ENCODE results near the gene TRAPPC2L. TPM values are rescaled to one million over a fixed set of nuclear protein-coding genes. Genes with fewer than 3 reads are reported as not detected.

The TRAPPC2L gene
- total RNA-seq, 1 donor: 43.1 TPM

DNA sequence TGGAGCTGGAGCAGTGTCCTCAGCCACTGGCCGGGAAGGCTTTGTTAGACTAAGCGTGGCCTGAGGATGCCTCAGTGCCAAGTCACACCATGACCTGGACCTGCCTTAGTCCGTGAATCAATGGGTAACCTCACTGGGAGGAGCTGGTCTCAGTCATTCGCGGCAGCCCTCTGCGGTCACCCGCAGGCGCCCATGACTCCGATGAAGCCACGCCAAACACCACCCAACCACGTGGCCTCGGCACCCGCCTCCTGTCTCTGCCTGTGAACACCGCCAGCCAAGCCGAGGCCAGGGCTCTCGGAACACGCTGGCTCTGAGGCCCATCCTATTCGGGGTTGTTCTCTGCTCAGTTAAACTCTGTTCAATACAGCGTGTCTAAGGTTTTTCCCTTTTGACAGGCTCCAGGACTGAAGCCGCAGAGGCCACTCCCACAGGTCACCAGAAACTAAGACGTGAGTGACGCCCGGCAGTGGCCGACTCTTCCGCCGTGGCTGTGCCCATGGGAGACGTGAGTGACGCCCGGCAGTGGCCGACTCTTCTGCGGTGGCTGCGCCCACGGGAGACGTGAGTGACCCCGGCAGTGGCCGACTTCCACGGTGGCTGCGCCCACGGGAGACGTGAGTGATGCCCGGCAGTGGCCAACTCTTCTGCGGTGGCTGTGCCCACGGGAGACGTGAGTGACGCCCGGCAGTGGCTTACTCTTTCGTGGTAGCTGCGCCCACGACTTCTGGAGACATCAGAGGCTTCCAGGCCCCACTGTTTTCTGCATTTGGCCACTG lies 26.4 kb downstream of the TRAPPC2L start:
- Histone ChIP-seq H2AFZ (ENCODE audit: low read length) (no peak overlapping the region), H3K27me3 (ENCODE audit: insufficient read depth, low read length) (peaks cover 13% of the 10 kb centered on the region), H3K36me3 (ENCODE audit: insufficient read depth, low read length) (no peaks in the 10 kb centered on the region), H3K4me3 (ENCODE audit: insufficient read depth, low read length) (no peak overlapping the region), H3K4me1 (ENCODE audit: insufficient read depth, low read length) (no peaks in the 10 kb centered on the region), H3K79me2 (ENCODE audit: insufficient read depth, low read length) (no peaks in the 10 kb centered on the region), H4K20me1 (ENCODE audit: insufficient read depth, low read length) (no peaks in the 10 kb centered on the region), H3K4me2 (ENCODE audit: insufficient read depth, low read length) (no peak overlapping the region), H3K27ac (ENCODE audit: low read depth, low read length) (no peak overlapping the region), H3K9me3 (ENCODE audit: low read depth, low read length) (no peaks in the 10 kb centered on the region)
- DNase-seq (ENCODE audit: insufficient read length, low spot score, missing footprints): no peak
- TF ChIP-seq, protein P1, sequence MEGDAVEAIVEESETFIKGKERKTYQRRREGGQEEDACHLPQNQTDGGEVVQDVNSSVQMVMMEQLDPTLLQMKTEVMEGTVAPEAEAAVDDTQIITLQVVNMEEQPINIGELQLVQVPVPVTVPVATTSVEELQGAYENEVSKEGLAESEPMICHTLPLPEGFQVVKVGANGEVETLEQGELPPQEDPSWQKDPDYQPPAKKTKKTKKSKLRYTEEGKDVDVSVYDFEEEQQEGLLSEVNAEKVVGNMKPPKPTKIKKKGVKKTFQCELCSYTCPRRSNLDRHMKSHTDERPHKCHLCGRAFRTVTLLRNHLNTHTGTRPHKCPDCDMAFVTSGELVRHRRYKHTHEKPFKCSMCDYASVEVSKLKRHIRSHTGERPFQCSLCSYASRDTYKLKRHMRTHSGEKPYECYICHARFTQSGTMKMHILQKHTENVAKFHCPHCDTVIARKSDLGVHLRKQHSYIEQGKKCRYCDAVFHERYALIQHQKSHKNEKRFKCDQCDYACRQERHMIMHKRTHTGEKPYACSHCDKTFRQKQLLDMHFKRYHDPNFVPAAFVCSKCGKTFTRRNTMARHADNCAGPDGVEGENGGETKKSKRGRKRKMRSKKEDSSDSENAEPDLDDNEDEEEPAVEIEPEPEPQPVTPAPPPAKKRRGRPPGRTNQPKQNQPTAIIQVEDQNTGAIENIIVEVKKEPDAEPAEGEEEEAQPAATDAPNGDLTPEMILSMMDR (IDR thresholded peaks at IDR 0.05; ENCODE audit: extremely low read depth, low read depth, low read length): no peak

DNA sequence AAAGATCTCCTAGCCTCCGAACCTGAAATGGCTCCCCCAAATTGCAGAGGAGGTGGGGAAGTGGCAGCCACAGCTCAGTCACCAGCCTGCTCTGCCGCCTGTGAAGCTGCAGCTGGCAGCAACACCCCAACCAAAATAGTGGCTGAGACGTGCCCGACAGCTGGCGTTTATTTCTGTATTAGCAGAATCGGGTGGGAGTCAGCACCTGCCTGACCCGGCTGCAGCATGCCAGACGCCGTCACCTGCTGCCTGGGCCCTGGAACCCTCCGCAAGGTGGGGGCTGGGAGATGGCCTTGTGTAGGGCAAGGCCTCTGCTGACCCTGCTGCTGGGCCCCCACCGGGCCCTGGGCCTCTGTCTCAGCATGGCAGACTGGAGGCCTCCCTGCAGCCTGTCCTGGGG lies 27.0 kb downstream of the TRAPPC2L start:
- H3K27ac ChIP-seq (ENCODE audit: low read depth, low read length): no peak overlapping the region
- no peaks in the 10 kb centered on the region for H3K79me2 ChIP-seq (ENCODE audit: insufficient read depth, low read length)
- no peak for DNase-seq (ENCODE audit: insufficient read length, low spot score, missing footprints)
- H3K36me3 ChIP-seq (ENCODE audit: insufficient read depth, low read length): no peaks in the 10 kb centered on the region
- H3K4me2 ChIP-seq (ENCODE audit: insufficient read depth, low read length): no peak overlapping the region
- no peak overlapping the region for H3K4me3 ChIP-seq (ENCODE audit: insufficient read depth, low read length)
- TF ChIP-seq, protein P1 (IDR thresholded peaks at IDR 0.05; ENCODE audit: extremely low read depth, low read depth, low read length): no peak
- peaks cover 13% of the 10 kb centered on the region for H3K27me3 ChIP-seq (ENCODE audit: insufficient read depth, low read length)
- H3K9me3 ChIP-seq (ENCODE audit: low read depth, low read length): no peaks in the 10 kb centered on the region
- no peaks in the 10 kb centered on the region for H3K4me1 ChIP-seq (ENCODE audit: insufficient read depth, low read length)
- no peak overlapping the region for H2AFZ ChIP-seq (ENCODE audit: low read length)
- H4K20me1 ChIP-seq (ENCODE audit: insufficient read depth, low read length): no peaks in the 10 kb centered on the region

DNA sequence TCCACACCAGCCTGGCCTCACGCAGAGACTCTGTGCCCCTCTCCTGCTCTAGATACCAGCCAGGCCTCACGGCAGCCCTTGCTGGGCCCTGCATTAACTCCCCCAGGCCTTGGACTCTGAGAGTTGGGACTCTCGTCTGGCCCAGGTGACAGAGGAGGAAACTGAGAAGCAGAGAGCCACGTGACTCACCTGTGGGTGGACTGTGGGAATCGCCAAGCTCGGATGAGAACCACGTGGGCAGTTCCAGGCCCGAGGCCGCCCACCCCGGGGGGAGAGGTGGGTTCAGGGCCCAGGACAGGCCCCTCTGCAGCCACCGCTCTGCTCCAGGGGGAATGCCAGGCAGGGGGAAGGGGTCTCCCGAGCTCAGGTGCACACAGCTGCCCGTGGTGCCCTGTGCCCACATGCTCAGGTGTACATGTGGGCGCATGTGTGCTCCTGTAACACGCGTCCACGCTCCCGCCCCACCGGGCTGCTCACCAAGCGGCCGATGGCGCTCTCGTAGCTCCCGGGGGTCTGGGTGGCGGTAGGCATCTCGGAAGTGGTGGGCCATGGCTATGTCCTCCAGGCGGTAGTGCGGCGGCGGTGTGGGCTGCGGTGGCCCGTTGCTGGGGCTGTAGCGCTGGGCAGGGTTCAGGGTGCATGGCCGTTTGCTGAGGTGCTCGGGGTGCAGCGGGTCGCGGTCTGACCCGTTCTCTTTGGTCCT lies 27.8 kb downstream of the TRAPPC2L start:
- no peaks in the 10 kb centered on the region for H3K36me3 ChIP-seq (ENCODE audit: insufficient read depth, low read length)
- no peak for DNase-seq (ENCODE audit: insufficient read length, low spot score, missing footprints)
- peaks cover 13% of the 10 kb centered on the region for H3K27me3 ChIP-seq (ENCODE audit: insufficient read depth, low read length)
- no peaks in the 10 kb centered on the region for H4K20me1 ChIP-seq (ENCODE audit: insufficient read depth, low read length)
- no peak overlapping the region for H3K4me3 ChIP-seq (ENCODE audit: insufficient read depth, low read length)
- H3K9me3 ChIP-seq (ENCODE audit: low read depth, low read length): no peaks in the 10 kb centered on the region
- TF ChIP-seq, protein P1 (IDR thresholded peaks at IDR 0.05; ENCODE audit: extremely low read depth, low read depth, low read length): no peak
- H3K79me2 ChIP-seq (ENCODE audit: insufficient read depth, low read length): no peaks in the 10 kb centered on the region
- no peak overlapping the region for H3K4me2 ChIP-seq (ENCODE audit: insufficient read depth, low read length)
- H3K4me1 ChIP-seq (ENCODE audit: insufficient read depth, low read length): no peaks in the 10 kb centered on the region
- H3K27ac ChIP-seq (ENCODE audit: low read depth, low read length): no peak overlapping the region
- no peak overlapping the region for H2AFZ ChIP-seq (ENCODE audit: low read length)

DNA sequence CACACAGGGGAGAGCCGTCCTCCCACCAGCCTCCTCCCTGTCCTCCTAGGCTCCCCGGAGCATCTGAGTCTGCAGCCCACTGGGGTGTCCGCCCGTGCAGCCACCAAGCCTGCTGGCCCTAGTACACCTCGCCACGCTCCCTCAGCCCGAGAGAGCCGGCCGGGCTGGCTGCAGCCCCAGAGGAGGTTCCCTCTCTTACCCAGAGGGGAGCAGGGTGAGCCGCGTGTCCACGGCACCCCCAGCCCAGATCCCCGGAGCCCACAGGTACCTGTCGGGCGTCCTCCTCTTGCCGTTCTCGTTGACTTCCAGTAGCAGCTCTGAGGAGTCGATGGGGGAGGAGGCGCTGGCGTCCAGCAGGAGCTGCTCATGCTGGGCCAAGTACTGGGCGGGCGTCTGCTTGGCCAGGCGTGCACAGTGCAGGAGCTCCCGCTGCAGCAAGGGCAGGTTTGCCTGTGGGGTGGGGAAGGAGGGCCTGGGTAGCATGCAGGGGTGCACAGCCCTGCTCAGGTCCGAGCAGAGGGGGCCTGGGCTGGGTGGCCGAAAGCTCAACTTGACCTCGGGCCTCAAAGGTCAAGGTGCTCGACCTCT lies 28.9 kb downstream of the TRAPPC2L start:
- H3K4me1 ChIP-seq (ENCODE audit: insufficient read depth, low read length): no peaks in the 10 kb centered on the region
- TF ChIP-seq, protein P1 (IDR thresholded peaks at IDR 0.05; ENCODE audit: extremely low read depth, low read depth, low read length): no peak
- no peak overlapping the region for H3K4me2 ChIP-seq (ENCODE audit: insufficient read depth, low read length)
- peaks cover 7% of the 10 kb centered on the region for H3K27me3 ChIP-seq (ENCODE audit: insufficient read depth, low read length)
- no peak overlapping the region for H3K27ac ChIP-seq (ENCODE audit: low read depth, low read length)
- no peak for DNase-seq (ENCODE audit: insufficient read length, low spot score, missing footprints)
- H3K79me2 ChIP-seq (ENCODE audit: insufficient read depth, low read length): no peaks in the 10 kb centered on the region
- H3K4me3 ChIP-seq (ENCODE audit: insufficient read depth, low read length): no peak overlapping the region
- H4K20me1 ChIP-seq (ENCODE audit: insufficient read depth, low read length): no peaks in the 10 kb centered on the region
- no peak overlapping the region for H2AFZ ChIP-seq (ENCODE audit: low read length)
- H3K9me3 ChIP-seq (ENCODE audit: low read depth, low read length): no peaks in the 10 kb centered on the region
- H3K36me3 ChIP-seq (ENCODE audit: insufficient read depth, low read length): no peaks in the 10 kb centered on the region

Data from osteoblast (primary cell).